Measurements from ENCODE around the gene CLDN2. TPM values are rescaled to one million over a fixed set of nuclear protein-coding genes. Genes with fewer than 3 reads are reported as not detected.

CLDN2 gene
- total RNA-seq, 1 donor from 2014 or later: not detected

- Histone ChIP-seq H3K4me1 (no peaks in the 10 kb centered on the region), H3K27me3 (no peaks in the 10 kb centered on the region), H3K36me3 (no peaks in the 10 kb centered on the region), H3K9ac (no peak overlapping the region), H4K20me1 (ENCODE audit: low read depth) (no peaks in the 10 kb centered on the region), H2AFZ (replicated peaks) (no peak overlapping the region), H3K4me2 (no peak overlapping the region), H3K27ac (no peak overlapping the region), H3K79me2 (ENCODE audit: low read depth) (no peaks in the 10 kb centered on the region), H3K9me3 (ENCODE audit: low read depth) (no peaks in the 10 kb centered on the region), H3F3A (ENCODE audit: low read depth) (no peaks in the 10 kb centered on the region), H3K4me3 (no peak overlapping the region)
- no peak for TF ChIP-seq EZH2 (IDR thresholded peaks at IDR 0.05)
- TF ChIP-seq, protein P1, sequence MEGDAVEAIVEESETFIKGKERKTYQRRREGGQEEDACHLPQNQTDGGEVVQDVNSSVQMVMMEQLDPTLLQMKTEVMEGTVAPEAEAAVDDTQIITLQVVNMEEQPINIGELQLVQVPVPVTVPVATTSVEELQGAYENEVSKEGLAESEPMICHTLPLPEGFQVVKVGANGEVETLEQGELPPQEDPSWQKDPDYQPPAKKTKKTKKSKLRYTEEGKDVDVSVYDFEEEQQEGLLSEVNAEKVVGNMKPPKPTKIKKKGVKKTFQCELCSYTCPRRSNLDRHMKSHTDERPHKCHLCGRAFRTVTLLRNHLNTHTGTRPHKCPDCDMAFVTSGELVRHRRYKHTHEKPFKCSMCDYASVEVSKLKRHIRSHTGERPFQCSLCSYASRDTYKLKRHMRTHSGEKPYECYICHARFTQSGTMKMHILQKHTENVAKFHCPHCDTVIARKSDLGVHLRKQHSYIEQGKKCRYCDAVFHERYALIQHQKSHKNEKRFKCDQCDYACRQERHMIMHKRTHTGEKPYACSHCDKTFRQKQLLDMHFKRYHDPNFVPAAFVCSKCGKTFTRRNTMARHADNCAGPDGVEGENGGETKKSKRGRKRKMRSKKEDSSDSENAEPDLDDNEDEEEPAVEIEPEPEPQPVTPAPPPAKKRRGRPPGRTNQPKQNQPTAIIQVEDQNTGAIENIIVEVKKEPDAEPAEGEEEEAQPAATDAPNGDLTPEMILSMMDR (IDR thresholded peaks at IDR 0.05): no peak
- TF ChIP-seq EZH2phosphoT487 (IDR thresholded peaks at IDR 0.05): no peak
- Mint-ChIP-seq H3K27ac (no peak overlapping the region), H3K9me3 (no peaks in the 10 kb centered on the region), H3K4me3 (no peak overlapping the region), H3K4me1 (peaks cover 6% of the 10 kb centered on the region), H3K27me3 (ENCODE audit: insufficient read depth, low read depth) (no peaks in the 10 kb centered on the region), H3K36me3 (no peaks in the 10 kb centered on the region)
- no peak for DNase-seq (ENCODE audit: low spot score)
Measured at GRCh38 chrX:106927700-106928099, 7.5 kb downstream of the CLDN2 start.

DNA sequence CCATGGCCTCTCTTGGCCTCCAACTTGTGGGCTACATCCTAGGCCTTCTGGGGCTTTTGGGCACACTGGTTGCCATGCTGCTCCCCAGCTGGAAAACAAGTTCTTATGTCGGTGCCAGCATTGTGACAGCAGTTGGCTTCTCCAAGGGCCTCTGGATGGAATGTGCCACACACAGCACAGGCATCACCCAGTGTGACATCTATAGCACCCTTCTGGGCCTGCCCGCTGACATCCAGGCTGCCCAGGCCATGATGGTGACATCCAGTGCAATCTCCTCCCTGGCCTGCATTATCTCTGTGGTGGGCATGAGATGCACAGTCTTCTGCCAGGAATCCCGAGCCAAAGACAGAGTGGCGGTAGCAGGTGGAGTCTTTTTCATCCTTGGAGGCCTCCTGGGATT lies 8.0 kb downstream of the CLDN2 start:
- Histone ChIP-seq H3K9me3 (ENCODE audit: low read depth) (no peaks in the 10 kb centered on the region), H3K4me2 (no peak overlapping the region), H3K79me2 (ENCODE audit: low read depth) (no peaks in the 10 kb centered on the region), H3K27me3 (no peaks in the 10 kb centered on the region), H3K27ac (no peak overlapping the region), H3F3A (ENCODE audit: low read depth) (no peaks in the 10 kb centered on the region), H3K9ac (no peak overlapping the region), H2AFZ (replicated peaks) (no peak overlapping the region), H3K36me3 (no peaks in the 10 kb centered on the region), H3K4me1 (no peaks in the 10 kb centered on the region), H4K20me1 (ENCODE audit: low read depth) (no peaks in the 10 kb centered on the region), H3K4me3 (no peak overlapping the region)
- H3K4me1 Mint-ChIP-seq: peaks cover 7% of the 10 kb centered on the region
- H3K36me3 Mint-ChIP-seq: no peaks in the 10 kb centered on the region
- no peak for DNase-seq (ENCODE audit: low spot score)
- no peaks in the 10 kb centered on the region for H3K27me3 Mint-ChIP-seq (ENCODE audit: insufficient read depth, low read depth)
- no peak overlapping the region for H3K4me3 Mint-ChIP-seq
- no peaks in the 10 kb centered on the region for H3K9me3 Mint-ChIP-seq
- no peak overlapping the region for H3K27ac Mint-ChIP-seq
- TF ChIP-seq EZH2 (IDR thresholded peaks at IDR 0.05): no peak
- TF ChIP-seq, protein P1 (IDR thresholded peaks at IDR 0.05): no peak
- TF ChIP-seq EZH2phosphoT487 (IDR thresholded peaks at IDR 0.05): no peak

DNA sequence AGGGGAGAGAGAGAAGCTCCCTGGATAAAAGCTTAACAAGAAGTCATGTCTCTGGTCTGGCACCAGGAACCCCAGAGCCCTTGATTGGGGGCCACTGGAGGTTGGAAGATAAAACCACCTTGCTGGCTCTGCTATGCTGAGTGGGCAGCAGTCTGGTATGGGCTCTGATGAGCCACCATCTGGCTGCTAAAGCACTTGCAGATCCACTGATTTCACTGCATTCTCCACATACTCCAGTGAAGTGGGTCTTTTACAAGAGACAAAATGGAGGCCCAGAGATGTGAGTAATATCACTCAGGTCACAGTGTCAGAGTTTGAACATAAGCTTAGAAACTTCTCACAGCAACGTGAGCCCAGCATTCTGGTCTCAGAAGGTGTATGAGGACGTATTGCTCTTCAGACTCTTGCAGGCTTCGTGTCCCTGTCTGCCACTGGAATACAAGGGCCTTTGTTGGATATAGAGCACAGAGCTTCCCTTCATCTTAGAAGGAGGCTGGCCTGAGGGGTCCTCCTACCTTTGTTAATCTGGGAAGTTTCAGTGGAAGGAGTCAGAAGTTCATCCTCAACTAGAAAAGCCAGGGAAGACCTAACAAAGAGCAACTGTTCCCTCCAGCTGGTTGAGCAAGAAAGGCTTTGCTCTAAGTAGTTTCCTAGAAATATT lies 11.8 kb downstream of the CLDN2 start:
- no peak overlapping the region for H3K9ac ChIP-seq
- H3K27me3 ChIP-seq: no peaks in the 10 kb centered on the region
- H3K79me2 ChIP-seq (ENCODE audit: low read depth): no peaks in the 10 kb centered on the region
- H3K4me3 ChIP-seq: no peak overlapping the region
- Mint-ChIP-seq H3K36me3 (no peaks in the 10 kb centered on the region), H3K4me1 (peaks cover 10% of the 10 kb centered on the region), H3K27ac (no peak overlapping the region), H3K9me3 (no peaks in the 10 kb centered on the region), H3K27me3 (ENCODE audit: insufficient read depth, low read depth) (no peaks in the 10 kb centered on the region), H3K4me3 (no peak overlapping the region)
- no peak overlapping the region for H3K27ac ChIP-seq
- no peaks in the 10 kb centered on the region for H3K36me3 ChIP-seq
- no peak overlapping the region for H2AFZ ChIP-seq (replicated peaks)
- no peaks in the 10 kb centered on the region for H3K9me3 ChIP-seq (ENCODE audit: low read depth)
- no peak for TF ChIP-seq EZH2 (IDR thresholded peaks at IDR 0.05)
- TF ChIP-seq, protein P1 (IDR thresholded peaks at IDR 0.05): no peak
- no peak for TF ChIP-seq EZH2phosphoT487 (IDR thresholded peaks at IDR 0.05)
- no peaks in the 10 kb centered on the region for H3F3A ChIP-seq (ENCODE audit: low read depth)
- no peak for DNase-seq (ENCODE audit: low spot score)
- H3K4me1 ChIP-seq: no peaks in the 10 kb centered on the region
- no peaks in the 10 kb centered on the region for H4K20me1 ChIP-seq (ENCODE audit: low read depth)
- H3K4me2 ChIP-seq: no peak overlapping the region
